Kidney (tissue), 14 donors: Measurements from ENCODE around the gene ARHGAP23. TPM values are rescaled to one million over a fixed set of nuclear protein-coding genes. Genes with fewer than 3 reads are reported as not detected.

Source experiments
- DNase-seq, 5 donors: peaks; one replicate each; pipeline ENCODE4 v3.0.0-alpha.2; 2013 to 2020
- FAIRE-seq: peaks from 2 replicates; lab custom pipeline; 2012; peaks lifted over from hg19 to GRCh38; lab: Jason Lieb, UNC
- H3K27ac ChIP-seq, 2 donors: one replicate each; pipeline ENCODE4 v1.7.0; 2013; ENCODE audit warnings: low read depth in 2 of 2, low read length in 2 of 2, inconsistent platforms in 1 of 2
- H3K27me3 ChIP-seq: one replicate; pipeline ENCODE4 v1.7.1; 2013; ENCODE audit warnings: low read length, inconsistent platforms; ENCODE audit not compliant: control insufficient read depth, insufficient read depth
- H3K36me3 ChIP-seq, 3 donors: one replicate each; pipeline versions ENCODE4 v1.7.0 to v1.7.1; 2013; ENCODE audit warnings: low read length in 3 of 3, control low read depth in 1 of 3, inconsistent platforms in 1 of 3; ENCODE audit not compliant: insufficient read depth in 3 of 3, control insufficient read depth in 2 of 3
- H3K4me1 ChIP-seq, 3 donors: one replicate each; pipeline versions ENCODE4 v1.7.0 to v1.7.1; 2013; ENCODE audit warnings: low read length in 3 of 3, inconsistent platforms in 1 of 3, low read depth in 1 of 3; ENCODE audit not compliant: control insufficient read depth in 2 of 3, insufficient read depth in 2 of 3
- H3K4me3 ChIP-seq, 3 donors: one replicate each; pipeline versions ENCODE4 v1.7.0 to v1.8.1; 2013; ENCODE audit warnings: low read length in 3 of 3, control low read depth in 1 of 3, inconsistent platforms in 1 of 3
- H3K9ac ChIP-seq, 3 donors: one replicate each; pipeline versions ENCODE4 v1.7.0 to v1.7.1; 2013; ENCODE audit warnings: low read length in 3 of 3, control low read depth in 1 of 3, inconsistent platforms in 1 of 3
- H3K9me3 ChIP-seq, 3 donors: one replicate each; pipeline versions ENCODE4 v1.7.0 to v1.7.1; 2013; ENCODE audit warnings: low read length in 3 of 3, control low read depth in 1 of 3, inconsistent platforms in 1 of 3; ENCODE audit not compliant: control insufficient read depth in 2 of 3, insufficient read depth in 1 of 3
- CTCF ChIP-seq: IDR thresholded peaks from 3 replicates; pipeline ENCODE4 v1.5.1; 2012; ENCODE audit warnings: mild to moderate bottlenecking, moderate library complexity, borderline replicate concordance; ENCODE audit not compliant: insufficient read depth; ENCODE audit errors: extremely low read depth
- intact Hi-C: fragments of 100-400 bp; cut with DNase I; formaldehyde crosslinking; loops from one replicate; pipeline ENCODE4 v1.11.1; 2022
- polyA plus RNA-seq: library from polyadenylated mRNA; stranded (reverse); fragments of 350-450 nt; fragmentation: Illumina TruSeq; extraction: RNeasy Lipid Tissue Mini Kit (QIAGEN cat#74804); gene quantifications from one replicate; pipeline ENCODE4 v1.2.3, GENCODE V29; 2014; ENCODE audit warnings: low read depth, low replicate concordance; ENCODE audit not compliant: insufficient read depth
- total RNA-seq: library from RNA; stranded (reverse); fragmentation: NEBNext Ultra II Directional; extraction: Animal tissue kit (Norgen Biotek cat#: 25700); gene quantifications from one replicate; pipeline ENCODE4 v1.2.1, GENCODE V29; 2021
- donor health status: control.
- donor health status: control.
- donor health status: control.
- donor health status: control.
- donor health status: control.
- donor health status: DM: yes; HTN: yes; CAD: no.
- donor health status: Normal renal cell carcinoma (clear cell type).

ARHGAP23 gene
- total and polyA plus RNA-seq, 2 donors from 2014 or later, result 7.6 to 53.8 TPM

- Histone ChIP-seq H3K4me1 (peaks cover 0 to 16% (median 0%) of the 10 kb centered on the region in 3 donors), H3K36me3 (no peaks in the 10 kb centered on the region), H3K27me3 (no peaks in the 10 kb centered on the region), H3K27ac (no peak overlapping the region), H3K9me3 (no peaks in the 10 kb centered on the region), H3K9ac (no peak overlapping the region), H3K4me3 (no peak overlapping the region)
- no peak for TF ChIP-seq CTCF
- FAIRE-seq (no peak), DNase-seq (no peak)
- intact Hi-C loops, result no loop called here
These were observed 126.4 kb downstream of the ARHGAP23 start for GRCh38 chr17:38554430-38555350.

GRCh38 chr17:38556239-38556638 lies 128.0 kb downstream of the ARHGAP23 start:
- Histone ChIP-seq H3K4me3 (no peak overlapping the region), H3K9ac (no peak overlapping the region), H3K4me1 (peaks cover 0 to 23% (median 0%) of the 10 kb centered on the region in 3 donors), H3K9me3 (no peaks in the 10 kb centered on the region), H3K27me3 (peaks cover 11% of the 10 kb centered on the region), H3K36me3 (no peaks in the 10 kb centered on the region), H3K27ac (no peak overlapping the region)
- no peak for FAIRE-seq
- TF ChIP-seq CTCF, result no peak
- no peak for DNase-seq
- intact Hi-C loops, result no loop called here

- DNase-seq, result no peak
- H3K4me1 ChIP-seq, result peaks cover 0 to 23% (median 0%) of the 10 kb centered on the region in 3 donors
- peaks cover 14% of the 10 kb centered on the region for H3K27me3 ChIP-seq
- intact Hi-C loops, result no loop called here
- no peaks in the 10 kb centered on the region for H3K9me3 ChIP-seq
- TF ChIP-seq CTCF, result no peak
- H3K4me3 ChIP-seq, result peak overlapping the region in 2 of 3 donors; percentile 5 to 53
- H3K9ac ChIP-seq, result peak overlapping the region in 1 of 3 donors; percentile 56
- no peak for FAIRE-seq
- H3K27ac ChIP-seq, result peak overlapping the region in 1 of 2 donors; percentile 13
- H3K36me3 ChIP-seq, result no peaks in the 10 kb centered on the region
These were observed 129.1 kb downstream of the ARHGAP23 start for GRCh38 chr17:38557396-38557795.
